Left cardiac atrium (tissue), 4 donors: ENCODE results near the gene CSK. TPM values are rescaled to one million over a fixed set of nuclear protein-coding genes. Genes with fewer than 3 reads are reported as not detected.
"Not testable (repeated sequence)": the region's sequence is repeated elsewhere in the genome, so short reads cannot be mapped to it uniquely, and the experiment has no call there.

Experiments used
- ATAC-seq, 2 donors: fragments of 200-7000 bp; cut with Tn5 transposase; one replicate each; pipeline ENCODE4 v1.9.1; 2020; ENCODE audit warnings: mild to moderate bottlenecking in 2 of 2, moderate library complexity in 2 of 2
- DNase-seq: peaks from one replicate; pipeline ENCODE4 v3.0.0-alpha.2; 2020
- intact Hi-C, 2 donors: fragments of 100-400 bp; cut with DNase I; formaldehyde crosslinking; loops; one replicate each; pipeline versions ENCODE4 v1.14.1 to v1.15.1; 2022 to 2023
- total RNA-seq, 2 donors: library from RNA; stranded (reverse); fragmentation: NEBNext Ultra II Directional; extraction: Animal tissue kit (Norgen Biotek cat#: 25700); gene quantifications; one replicate each; pipeline ENCODE4 v1.2.1, GENCODE V29; 2021
- donor health status: DM: no; HTN: yes; CAD: no.
- donor health status: DM: no; HTN: yes; CAD: no; lungs with severe emphysema.
- donor health status: DM: yes; HTN: yes; CAD: no.
- donor health status: Dilated cardiomyopathy.

The CSK gene
- total RNA-seq, 2 donors from 2014 or later: 49.7 to 59.2 TPM

DNA sequence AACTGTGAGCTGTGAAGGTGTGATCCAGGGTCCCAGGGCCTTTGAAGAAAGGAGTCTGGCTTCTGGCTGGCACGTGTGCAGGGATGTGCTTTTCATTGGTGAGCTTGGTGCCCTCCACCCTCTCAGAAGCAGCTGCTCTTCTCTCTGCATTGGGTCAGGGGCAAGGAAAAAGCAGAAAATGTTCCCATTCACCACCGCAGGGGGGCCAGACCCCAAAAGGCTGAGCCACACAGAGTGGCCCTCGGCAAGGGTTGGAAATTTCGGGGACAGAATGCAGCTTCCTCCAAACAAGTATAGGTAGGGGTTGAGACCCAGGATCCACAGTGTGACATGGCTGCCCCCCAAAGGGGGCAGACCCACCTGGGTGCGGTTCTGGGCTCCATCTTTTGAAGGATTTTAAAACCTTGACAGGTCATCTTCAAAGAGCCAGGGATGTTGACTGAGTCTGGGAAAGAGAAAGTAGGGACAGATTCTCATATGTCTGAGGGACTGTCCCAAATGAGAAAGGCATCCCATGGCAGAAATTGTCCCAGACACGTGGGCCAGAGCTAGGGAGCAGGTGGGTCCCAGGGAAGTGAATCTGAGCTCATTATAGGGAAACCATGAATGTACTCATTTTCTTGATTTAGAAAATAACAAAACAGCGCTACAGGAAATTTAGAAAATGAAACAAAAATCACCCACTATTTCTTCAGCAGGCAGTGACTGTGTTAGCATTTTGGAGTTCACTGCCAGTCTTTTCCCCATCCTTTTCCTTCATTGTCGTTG, 2.7 kb downstream of the CSK start:
- DNase-seq (no peak), ATAC-seq (no peak)
- intact Hi-C loops: loop anchor here (5.0 to 10.0 kb wide), 3 partner anchors 50 to 153 kb away; partner anchors contain the start of genes COX5A (in 1 of the 2) and FAM219B (in 1 of the 2)

DNA sequence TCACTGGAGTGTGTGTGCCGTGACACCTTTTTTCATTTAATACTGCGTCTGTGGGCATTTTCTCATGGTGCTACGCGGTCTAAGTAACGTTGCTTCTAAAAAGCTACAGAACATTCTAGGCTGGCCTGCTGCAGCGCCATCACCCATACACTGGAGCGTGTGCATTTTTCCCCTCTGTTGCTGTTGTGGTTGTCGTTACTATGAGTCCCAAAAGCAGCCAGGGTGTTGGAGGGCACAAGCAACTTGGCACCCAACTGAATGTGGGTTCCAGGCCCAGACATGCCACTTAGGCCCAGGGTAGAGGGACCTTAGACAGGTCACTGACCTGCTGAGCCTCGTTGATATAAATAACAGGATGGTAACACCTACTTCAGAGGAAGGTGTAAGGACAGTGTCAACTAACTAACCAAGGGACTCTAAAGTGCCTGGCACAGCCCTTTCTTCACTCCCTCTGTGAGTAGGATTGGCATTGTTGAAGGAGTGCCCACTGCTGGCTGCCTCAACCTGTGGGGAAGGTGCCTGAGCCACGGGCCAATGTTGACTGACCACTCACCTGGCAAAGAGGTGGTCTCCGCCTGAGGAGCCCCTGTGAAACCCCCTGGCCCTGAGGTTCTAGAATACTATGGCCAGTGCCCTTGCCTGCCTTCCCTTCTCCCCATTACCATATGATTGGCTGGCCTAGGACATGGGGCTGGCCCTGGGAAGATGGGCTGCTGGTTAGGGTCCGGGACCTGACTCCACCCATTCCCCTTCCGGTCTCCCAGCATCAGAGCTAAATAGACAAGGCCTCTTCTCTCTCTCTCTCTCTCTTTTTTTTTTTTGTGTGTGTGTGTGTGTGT, 3.5 kb downstream of the CSK start:
- intact Hi-C loops: loop anchor here in 1 of 2 donors (10.0 kb wide), 2 partner anchors 49 to 119 kb away; partner anchors contain the start of gene FAM219B
- ATAC-seq (peak in 1 of 2 donors; percentile 9), DNase-seq (peak; percentile 43)

DNA sequence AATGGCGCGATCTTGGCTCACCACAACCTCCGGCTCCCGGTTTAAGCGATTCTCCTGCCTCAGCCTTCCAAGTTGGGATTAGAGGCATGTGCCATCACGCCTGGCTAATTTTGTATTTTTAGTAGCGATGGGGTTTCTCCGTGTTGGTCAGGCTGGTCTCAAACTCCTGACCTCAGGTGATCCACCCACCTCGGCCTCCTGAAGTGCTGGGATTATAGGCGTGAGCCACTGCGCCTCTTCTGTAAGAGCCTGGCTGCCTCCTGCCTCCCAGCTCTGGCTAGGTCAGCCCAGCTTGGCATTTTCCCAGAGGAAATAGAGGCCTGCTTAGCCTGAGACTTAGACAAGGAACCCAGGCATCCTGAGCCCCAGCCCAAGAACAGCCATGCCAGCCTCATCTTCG, 4.2 kb downstream of the CSK start:
- intact Hi-C loops: loop anchor here in 1 of 2 donors (10.0 kb wide), 2 partner anchors 49 to 119 kb away; partner anchors contain the start of gene FAM219B
- not testable (repeated sequence) for DNase-seq, ATAC-seq

DNA sequence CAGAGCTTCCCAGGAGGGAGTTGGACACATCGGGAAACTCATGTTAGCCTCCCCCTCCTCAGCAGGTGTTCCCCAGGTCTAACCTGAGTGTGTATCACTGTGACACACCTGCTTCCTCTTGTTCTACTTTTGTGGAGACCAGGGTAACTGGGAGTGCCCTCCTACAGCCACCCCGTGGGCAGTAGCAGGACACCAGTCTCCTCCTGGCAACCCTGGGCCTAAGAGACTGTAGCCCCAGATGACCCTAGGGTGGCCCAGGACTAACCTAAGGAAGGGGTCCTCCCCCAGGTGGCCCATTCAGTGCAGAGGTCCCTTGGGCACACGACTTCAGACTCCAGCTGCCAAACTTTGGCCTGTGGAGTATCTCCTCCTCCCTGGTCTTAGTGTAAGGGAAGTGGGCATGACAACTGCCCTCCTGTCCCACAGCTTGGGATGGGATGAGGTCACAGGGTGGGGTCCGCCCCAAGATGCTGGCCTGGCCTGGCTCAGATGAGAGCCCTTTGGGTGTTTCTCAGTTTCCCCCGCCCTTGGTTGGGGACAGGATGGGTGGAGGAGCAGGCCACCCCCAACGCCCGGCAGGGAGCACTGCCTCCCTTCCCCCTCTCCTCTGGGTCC, 4.8 kb downstream of the CSK start:
- ATAC-seq (peak in 1 of 2 donors; percentile 18), DNase-seq (peak; percentile 64)
- intact Hi-C loops: loop anchor here in 1 of 2 donors (10.0 kb wide), 2 partner anchors 48 to 118 kb away; partner anchors contain the start of gene FAM219B

DNA sequence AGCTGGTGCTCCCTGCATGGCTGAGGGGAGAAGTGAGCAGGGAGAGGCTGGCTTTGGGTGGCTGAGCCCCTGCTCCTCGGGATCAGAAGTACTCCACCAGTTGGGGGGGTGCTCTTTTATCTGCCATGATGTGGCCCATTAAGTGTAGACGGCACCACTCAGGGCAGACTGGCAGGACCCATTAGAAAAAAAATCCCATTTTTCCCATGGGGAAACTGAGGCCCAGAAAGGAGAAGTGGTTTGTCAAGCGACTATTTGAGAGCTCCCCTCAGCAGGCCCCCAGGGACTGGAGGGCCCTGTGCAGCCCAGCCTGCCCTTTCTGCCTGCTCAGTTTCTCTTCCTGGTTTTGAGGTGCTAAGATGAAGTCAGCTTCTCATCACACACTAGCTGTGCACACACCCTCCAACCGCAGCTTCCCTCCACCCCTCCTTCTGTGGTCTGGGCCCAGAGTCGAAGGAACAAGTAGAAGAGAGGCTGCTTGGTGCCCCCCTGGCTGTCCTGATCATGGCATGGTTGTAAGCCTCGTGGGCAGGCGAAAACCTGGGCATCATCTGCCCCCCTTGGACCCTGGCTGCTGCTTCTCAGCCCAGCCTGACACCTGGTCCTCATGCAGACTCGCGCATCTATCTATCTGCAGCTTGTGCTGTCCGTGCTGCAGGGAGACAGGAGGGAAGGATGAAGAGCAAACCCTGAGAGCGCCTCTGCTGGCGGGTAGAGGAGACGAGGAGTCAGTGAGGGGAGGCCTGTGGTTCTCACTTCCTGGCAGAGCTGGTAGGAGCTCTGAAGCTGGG, 5.6 kb downstream of the CSK start:
- intact Hi-C loops: loop anchor here in 1 of 2 donors (10.0 kb wide), 2 partner anchors 47 to 117 kb away; partner anchors contain the start of gene FAM219B
- DNase-seq (peak; percentile 67), ATAC-seq (peak; percentile 38 to 42)

DNA sequence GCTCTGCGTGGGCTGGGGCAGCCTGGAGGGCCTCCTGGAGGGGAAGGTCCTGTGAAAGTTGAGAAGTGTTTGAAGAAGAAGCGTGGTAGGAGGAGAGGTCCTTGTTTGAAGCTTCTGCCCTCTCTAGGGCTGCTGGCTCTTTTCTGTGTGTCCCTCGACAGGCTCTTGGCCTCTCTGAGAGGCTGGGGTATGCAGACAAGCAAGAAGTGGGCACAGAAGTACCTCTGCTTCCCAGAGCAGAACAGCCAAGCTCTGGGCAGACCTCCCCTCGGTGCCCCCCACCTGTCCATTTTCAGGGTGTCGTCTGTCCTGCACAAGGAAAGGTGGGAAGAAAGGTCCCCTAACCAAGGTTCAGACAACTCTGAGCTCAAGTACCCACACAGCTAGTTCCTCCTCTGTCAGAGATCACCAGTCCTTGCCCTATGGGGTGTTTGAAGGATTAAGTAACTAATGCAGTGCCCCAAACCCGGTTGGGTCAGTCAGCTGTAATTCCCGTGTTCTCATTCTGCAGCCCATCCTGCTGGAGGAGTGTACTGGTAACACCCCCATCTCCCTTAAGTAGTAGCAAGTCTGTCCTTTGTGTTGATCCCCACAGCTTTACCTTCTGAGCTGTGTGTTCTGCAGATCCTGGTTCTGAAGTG, 6.3 kb downstream of the CSK start:
- intact Hi-C loops: loop anchor here in 1 of 2 donors (10.0 kb wide), 2 partner anchors 47 to 117 kb away; partner anchors contain the start of gene FAM219B
- ATAC-seq (no peak), DNase-seq (no peak)

DNA sequence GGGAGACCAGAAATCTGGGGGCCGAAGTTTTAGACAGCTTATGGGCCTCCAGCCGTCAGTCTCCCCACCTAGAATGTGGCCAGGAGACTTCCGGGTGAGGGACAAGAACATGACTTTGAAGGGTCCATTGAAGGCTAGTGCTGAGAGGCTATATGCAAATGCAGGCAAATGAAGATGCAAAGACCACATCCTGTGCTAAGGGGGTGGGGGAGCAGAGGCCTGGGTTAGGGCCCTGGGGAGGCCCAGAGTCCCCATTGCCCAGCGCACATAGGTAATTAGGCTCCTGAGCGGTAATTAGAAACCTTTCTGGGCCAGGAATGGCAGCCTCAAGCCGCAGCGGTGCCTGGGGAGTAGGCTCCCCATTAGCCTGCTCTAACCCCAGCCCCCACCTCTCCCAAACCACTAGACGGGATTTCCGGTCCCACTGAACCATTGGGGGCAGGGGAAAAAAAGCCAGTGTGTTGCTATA, 6.8 kb downstream of the CSK start:
- DNase-seq (no peak), ATAC-seq (no peak)
- intact Hi-C loops: loop anchor here in 1 of 2 donors (10.0 kb wide), 2 partner anchors 46 to 116 kb away; partner anchors contain the start of gene FAM219B

DNA sequence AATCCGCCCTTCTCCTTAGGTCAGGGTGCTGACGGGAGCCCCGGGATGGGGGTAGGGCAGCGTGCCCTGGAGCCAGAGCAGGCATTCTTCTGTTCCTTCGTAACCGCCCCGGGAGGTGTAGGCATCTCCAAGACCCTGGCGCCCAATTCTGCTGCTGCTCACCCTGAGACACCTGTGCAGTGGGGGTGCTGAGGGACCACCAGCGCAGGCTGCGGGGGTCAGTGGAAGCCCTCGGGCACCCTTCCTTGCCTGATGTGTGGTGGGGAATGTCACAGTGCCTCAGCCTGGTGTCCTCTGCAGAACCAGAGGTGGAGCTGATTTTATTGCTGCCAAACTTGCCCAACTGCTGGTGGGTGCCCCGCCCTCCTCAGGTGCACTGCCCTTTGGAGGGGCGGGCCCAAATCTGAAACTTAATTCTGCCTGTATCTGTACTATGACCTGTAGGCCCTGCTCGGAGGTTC, 7.3 kb downstream of the CSK start:
- intact Hi-C loops: loop anchor here in 1 of 2 donors (10.0 kb wide), 2 partner anchors 46 to 116 kb away; partner anchors contain the start of gene FAM219B

DNA sequence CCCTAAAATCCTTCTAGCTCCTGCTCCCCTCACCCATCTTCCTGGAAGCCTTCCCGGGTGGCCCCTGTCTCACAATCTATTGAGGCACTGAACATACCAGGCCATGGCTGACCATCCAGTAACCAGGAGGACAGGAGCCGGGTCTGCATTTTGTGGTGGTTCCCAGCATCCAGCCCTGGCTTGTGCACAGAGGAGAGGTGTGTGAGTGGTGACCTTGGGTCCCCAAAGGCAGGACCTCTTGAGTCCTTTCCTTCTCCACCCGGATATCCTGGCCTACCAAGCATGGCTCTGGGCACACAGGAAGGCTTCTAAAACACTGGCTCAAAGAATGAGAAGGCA, 7.8 kb downstream of the CSK start:
- DNase-seq: no peak
- intact Hi-C loops: loop anchor here in 1 of 2 donors (10.0 kb wide), 2 partner anchors 45 to 115 kb away; partner anchors contain the start of gene FAM219B
- ATAC-seq: no peak

More for the DNA sequence above, 7.3 kb downstream of the CSK start:
- no peak for ATAC-seq
- no peak for DNase-seq

DNA sequence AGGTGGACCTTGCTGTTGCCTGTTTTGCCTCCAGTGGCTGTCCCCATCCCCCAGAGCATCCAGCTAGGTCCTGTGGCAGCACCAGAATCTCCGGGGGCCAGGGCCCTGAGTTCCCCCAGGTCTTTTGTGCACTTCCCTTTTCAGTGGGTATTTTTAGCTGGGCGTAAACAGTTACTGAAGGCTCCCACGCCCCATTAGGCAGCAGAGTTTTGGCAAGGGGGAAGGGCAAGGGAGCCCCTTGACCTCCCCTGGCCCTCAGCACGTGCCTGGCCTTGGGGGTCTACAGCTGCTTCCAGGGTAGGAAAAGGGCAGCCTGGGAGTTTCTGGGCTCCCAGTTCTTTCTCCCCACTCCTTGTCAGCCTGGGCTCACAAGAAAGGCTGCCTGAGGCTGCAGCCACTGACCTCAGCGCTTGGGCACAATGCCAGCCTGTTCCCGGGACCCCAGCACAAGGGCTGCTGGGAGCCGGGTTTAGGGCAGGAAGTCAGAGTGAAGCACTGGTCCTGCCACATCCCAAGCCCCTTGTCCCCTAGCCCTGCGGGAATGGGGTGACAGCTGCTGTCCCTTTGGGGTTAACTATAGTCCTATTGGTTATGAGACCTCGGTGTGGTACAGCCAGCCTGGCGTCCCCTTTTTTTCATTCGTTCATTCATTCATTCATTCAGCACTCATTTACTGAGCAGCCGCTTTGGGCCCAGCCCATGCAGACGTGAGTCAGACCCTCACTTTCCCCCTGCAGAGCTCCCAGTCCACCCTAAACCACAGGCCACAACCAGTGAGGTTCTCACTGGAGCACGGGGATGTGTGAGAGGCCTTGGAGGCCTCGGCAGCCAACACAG, 8.4 kb downstream of the CSK start:
- DNase-seq: peak; percentile 87
- intact Hi-C loops: no loop called here
- ATAC-seq: peak; percentile 39 to 44

DNA sequence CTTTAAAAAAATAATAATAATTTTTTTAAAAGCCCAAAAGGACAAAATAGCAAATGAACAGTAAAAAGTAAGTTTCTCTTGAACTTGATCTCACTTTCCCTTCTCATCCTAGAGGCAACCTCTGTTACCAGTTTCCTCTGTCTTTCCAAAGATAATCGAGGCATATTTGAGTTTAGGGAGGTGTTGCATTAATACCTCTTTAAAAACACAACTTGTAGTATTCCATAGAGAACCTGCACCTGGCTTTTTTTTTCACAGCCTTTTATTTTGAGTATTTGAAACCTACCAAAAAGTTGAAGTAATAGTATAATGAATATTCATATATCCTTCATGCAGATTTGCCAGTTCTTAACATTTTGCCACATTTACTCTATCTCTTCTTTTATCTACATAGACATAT, 9.1 kb downstream of the CSK start:
- intact Hi-C loops: no loop called here
- DNase-seq (no peak), ATAC-seq (no peak)

DNA sequence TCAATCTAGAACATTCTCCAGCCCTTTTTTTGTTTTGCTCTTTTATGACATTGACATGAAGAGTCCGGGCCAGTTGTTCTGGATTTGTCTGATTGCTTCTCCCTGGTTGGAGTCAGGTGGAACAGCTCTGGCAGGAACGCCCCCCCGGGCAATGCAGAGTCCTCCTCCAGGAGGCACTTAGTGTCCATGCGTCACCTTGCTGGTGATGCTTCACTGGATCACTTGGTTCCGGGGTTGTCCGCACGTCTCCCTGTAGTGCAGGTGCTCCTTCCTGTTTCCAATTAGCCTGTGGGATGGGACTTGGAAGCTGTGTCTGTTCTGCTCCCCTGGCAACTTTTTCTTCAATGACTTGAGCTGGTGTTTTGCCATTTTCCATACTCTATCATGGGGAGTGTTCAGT, 9.8 kb downstream of the CSK start:
- intact Hi-C loops: no loop called here
- no peak for DNase-seq
- ATAC-seq: no peak

DNA sequence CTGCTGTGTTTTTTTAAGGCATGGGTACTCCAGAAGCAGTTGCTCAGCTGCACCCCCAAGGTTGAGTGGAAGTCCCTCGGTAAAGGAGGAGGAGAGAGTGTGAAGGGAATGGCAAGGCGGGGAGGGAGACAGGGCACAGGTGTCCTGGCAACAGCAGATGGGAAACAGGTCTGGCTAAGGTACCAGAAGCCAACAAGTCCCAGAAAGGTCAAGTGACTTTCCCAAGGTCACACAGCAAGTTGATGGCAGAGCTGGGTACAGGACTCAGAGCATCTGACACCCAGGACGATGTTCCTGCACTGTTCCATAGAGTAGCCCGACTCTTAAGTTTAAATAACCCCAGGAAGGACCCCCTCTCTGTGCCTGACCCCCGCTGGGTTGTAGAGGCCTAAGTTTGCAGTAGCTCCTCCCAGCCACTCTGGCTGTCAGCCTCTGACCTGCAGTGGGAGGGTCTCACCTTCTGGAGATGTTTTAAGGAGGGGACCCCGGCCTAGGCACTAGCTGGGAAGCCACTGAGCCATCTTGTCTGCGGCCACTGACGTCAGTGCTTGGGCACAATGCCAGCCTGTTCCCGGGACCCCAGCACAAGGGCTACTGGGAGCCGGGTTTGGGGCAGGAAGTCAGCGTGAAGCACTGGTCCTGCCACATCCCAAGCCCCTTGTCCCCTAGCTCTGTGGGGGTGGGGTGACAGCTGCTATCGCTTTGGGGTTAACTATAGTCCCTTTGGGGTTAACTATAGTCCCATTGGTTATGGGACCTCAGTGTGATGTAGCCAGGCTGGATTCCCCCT, 10.5 kb downstream of the CSK start:
- no peak for ATAC-seq
- DNase-seq: no peak
- intact Hi-C loops: no loop called here

DNA sequence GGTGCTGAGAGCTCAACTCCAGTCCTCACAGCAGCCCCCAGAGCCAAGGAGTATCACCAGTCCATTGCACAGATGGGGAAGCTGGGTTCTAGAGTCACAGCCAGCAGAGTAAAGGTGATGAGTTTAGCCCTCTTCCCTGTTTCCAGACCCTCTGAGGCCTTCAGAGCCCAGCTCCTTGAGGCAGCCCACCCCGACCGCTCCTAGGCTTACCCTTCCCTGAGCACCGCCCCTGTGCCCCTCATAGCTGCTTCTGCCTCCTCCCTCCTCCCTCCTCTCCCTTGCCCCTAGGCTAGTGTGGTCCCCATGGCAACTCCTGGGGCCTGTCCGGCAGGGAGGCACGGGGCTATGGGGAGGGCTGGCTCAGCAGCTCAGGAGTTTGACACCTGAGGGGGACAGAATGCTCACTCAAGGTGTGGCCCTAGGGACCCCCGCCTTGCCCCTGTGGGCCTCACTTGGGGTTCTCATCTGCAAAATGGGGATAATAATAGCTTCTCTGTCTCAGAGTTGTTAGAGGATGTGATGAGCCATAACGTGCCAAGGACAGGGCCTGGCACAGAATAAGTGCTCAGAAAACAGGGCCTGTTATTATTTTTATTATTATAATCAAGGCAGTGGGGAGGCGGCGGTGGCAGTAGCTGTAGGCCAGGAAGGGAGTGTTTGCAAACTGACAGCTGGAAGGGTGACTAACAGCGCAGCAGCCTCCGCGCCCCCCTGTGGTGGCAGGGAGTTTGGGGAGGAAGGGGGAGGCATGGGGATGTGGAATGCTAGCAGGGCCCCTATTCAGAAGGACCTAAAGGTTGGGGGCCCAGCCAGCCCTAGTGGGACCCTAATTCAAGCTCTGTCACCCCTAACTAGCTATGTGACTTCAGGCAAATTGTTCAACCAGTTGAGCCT, 11.5 kb downstream of the CSK start:
- ATAC-seq: no peak
- intact Hi-C loops: no loop called here
- no peak for DNase-seq
